NCI-H526 (cell line): Measurements from ENCODE around the gene RAD17.
"Not testable (repeated sequence)": the region's sequence is repeated elsewhere in the genome, so short reads cannot be mapped to it uniquely, and the experiment has no call there.

ENCODE experiments used
- DNase-seq, 2 experiments: peaks; one replicate each; lab custom pipeline; 2025; lab: John Stamatoyannopoulos, UW

RAD17 gene

GRCh38 chr5:69378376-69378775, 8.8 kb downstream of the RAD17 start:
- DNase-seq, result no peak

- DNase-seq, result peak; percentile 1 to 3
Measured at GRCh38 chr5:69404659-69405330, 35.2 kb downstream of the RAD17 start.

GRCh38 chr5:69414885-69415583, 45.4 kb downstream of the RAD17 start, which contains the start of gene MARVELD2:
Gene MARVELD2 (plus strand): TSS chr5:69415116. CDS start chr5:69419386, 4,270 bp downstream.
- DNase-seq, result peak; percentile 78 to 96

- DNase-seq, result peak; percentile 24 to 46
Measured at GRCh38 chr5:69415584-69415958, 46.0 kb downstream of the RAD17 start.

GRCh38 chr5:69416180-69416579, 46.6 kb downstream of the RAD17 start:
- peak; percentile 8 to 37 for DNase-seq

GRCh38 chr5:69416699-69417098, 47.1 kb downstream of the RAD17 start:
- DNase-seq, result no peak

GRCh38 chr5:69418554-69418953, 48.9 kb downstream of the RAD17 start:
- no peak for DNase-seq

- DNase-seq, result no peak
Measured at GRCh38 chr5:69431424-69432303, 62.0 kb downstream of the RAD17 start.

GRCh38 chr5:69432412-69433206, 63.0 kb downstream of the RAD17 start:
- no peak for DNase-seq

GRCh38 chr5:69435276-69435884, 65.8 kb downstream of the RAD17 start:
- not testable (repeated sequence) for DNase-seq

- no peak for DNase-seq
Measured at GRCh38 chr5:69444127-69444754, 74.6 kb downstream of the RAD17 start.

GRCh38 chr5:69449511-69449910, 79.9 kb downstream of the RAD17 start:
- no peak for DNase-seq

GRCh38 chr5:69450116-69450515, 80.5 kb downstream of the RAD17 start:
- DNase-seq, result no peak

- DNase-seq, result not testable (repeated sequence)
Measured at GRCh38 chr5:69450527-69450926, 80.9 kb downstream of the RAD17 start.

GRCh38 chr5:69451941-69452647, 82.5 kb downstream of the RAD17 start:
- DNase-seq, result peak; percentile 3 to 45

- DNase-seq, result not testable (repeated sequence)
Measured at GRCh38 chr5:69453487-69453886, 83.9 kb downstream of the RAD17 start.

- DNase-seq, result peak in 1 of 2 experiments; percentile 4
Measured at GRCh38 chr5:69454460-69455249, 85.0 kb downstream of the RAD17 start.

- not testable (repeated sequence) for DNase-seq
Measured at GRCh38 chr5:69455428-69455988, 85.9 kb downstream of the RAD17 start.

- DNase-seq, result no peak
Measured at GRCh38 chr5:69462170-69462569, 92.6 kb downstream of the RAD17 start.
